ENCODE results near the gene SKP1.

- TF ChIP-seq CTCF (IDR thresholded peaks at IDR 0.05) (no peak), FOXM1 (IDR thresholded peaks at IDR 0.05; ENCODE audit: low read depth) (no peak), CHD2 (IDR thresholded peaks at IDR 0.05; ENCODE audit: low read length, partially characterized antibody) (no peak), FOXJ3 (CRISPR knock-in tag; IDR thresholded peaks at IDR 0.05) (no peak)
These were observed 40.5 kb downstream of the SKP1 start for GRCh38 chr5:134136221-134136631.
